GM13977 (cell line): ENCODE measurements around the gene MBNL3.
A peak's percentile ranks its signal among the peaks of the same experiment; 100 is the strongest.

Experiments used
- DNase-seq: peaks from one replicate; pipeline ENCODE4 v3.0.0; 2012; ENCODE audit warnings: low spot score
- CTCF ChIP-seq: IDR thresholded peaks from 2 replicates; pipeline ENCODE4 v1.5.1; 2012; ENCODE audit warnings: mild to moderate bottlenecking, control low read depth; ENCODE audit not compliant: insufficient read depth; ENCODE audit errors: extremely low read depth, missing control alignments
- in situ Hi-C: fragments of 300-500 bp; cut with MboI; formaldehyde crosslinking; loops from one replicate; pipeline ENCODE4 v1.12.0; 2022; ENCODE audit warnings: low sequenced_read_pairs, low pct_unique_long_range_greater_than_20kb, mixed read lengths, inconsistent platforms; ENCODE audit not compliant: unreplicated experiment

The MBNL3 gene

GRCh38 chrX:132482632-132483031 lies 6.2 kb downstream of the MBNL3 start:
- in situ Hi-C loops, result no loop called here
- no peak for TF ChIP-seq CTCF
- DNase-seq, result no peak

- no peak for TF ChIP-seq CTCF
- in situ Hi-C loops, result no loop called here
- no peak for DNase-seq
Measured at GRCh38 chrX:132481449-132481848, 7.4 kb downstream of the MBNL3 start.

GRCh38 chrX:132480581-132481203 lies 8.1 kb downstream of the MBNL3 start:
- in situ Hi-C loops, result no loop called here
- no peak for TF ChIP-seq CTCF
- DNase-seq, result peak; percentile 42

GRCh38 chrX:132474544-132475248 lies 14.1 kb downstream of the MBNL3 start:
- in situ Hi-C loops, result no loop called here
- no peak for DNase-seq
- no peak for TF ChIP-seq CTCF

GRCh38 chrX:132472397-132472796 lies 16.4 kb downstream of the MBNL3 start:
- no peak for TF ChIP-seq CTCF
- no peak for DNase-seq
- in situ Hi-C loops, result no loop called here

- TF ChIP-seq CTCF, result no peak
- in situ Hi-C loops, result no loop called here
- no peak for DNase-seq
Measured at GRCh38 chrX:132470831-132471230, 18.0 kb downstream of the MBNL3 start.
